Naive thymus-derived CD8-positive, alpha-beta T cell (primary cell): ENCODE measurements around the gene IPPK. TPM values are rescaled to one million over a fixed set of nuclear protein-coding genes. Genes with fewer than 3 reads are reported as not detected.
A peak's percentile ranks its signal among the peaks of the same experiment; 100 is the strongest.

Experiments used
- ATAC-seq, 2 donors: fragments of 150-1000 bp; cut with Tn5 transposase in 1 of 2; sonication (Bioruptor Pico), chemical (Tn5 transposase) in 1 of 2; 1 replicate in 1 of 2; 2 replicates in 1 of 2; pipeline ENCODE4 v1.10.0; 2021; ENCODE audit warnings: mild to moderate bottlenecking in 2 of 2, moderate library complexity in 2 of 2
- POLR2A ChIA-PET: fragments of 350-600 bp; sonication (Branson Sonifier 250); formaldehyde crosslinking; loops from one replicate; lab custom pipeline; 2021; ENCODE audit warnings: antibody characterized with exemption; lab: Charles Lee
- DNase-seq, 10 donors: peaks; one replicate each; pipeline versions ENCODE4 v3.0.0 to v3.0.0-alpha.2; 2020 to 2022
- H3K27ac Mint-ChIP-seq, 10 donors: one replicate each; pipeline ENCODE4 v1.8.0; 2020 to 2022; ENCODE audit warnings: mild to moderate bottlenecking in 10 of 10, mixed read lengths in 10 of 10, moderate library complexity in 4 of 10, inconsistent platforms in 1 of 10
- H3K27me3 Mint-ChIP-seq, 5 donors: one replicate each; pipeline ENCODE4 v1.8.0; 2021 to 2022; ENCODE audit warnings: mixed read lengths in 5 of 5
- H3K36me3 Mint-ChIP-seq, 3 donors: one replicate each; pipeline ENCODE4 v1.8.0; 2020 to 2022; ENCODE audit warnings: mixed read lengths in 3 of 3, mild to moderate bottlenecking in 2 of 3, inconsistent platforms in 1 of 3
- H3K4me1 Mint-ChIP-seq, 4 donors: one replicate each; pipeline ENCODE4 v1.8.0; 2021 to 2022; ENCODE audit warnings: mixed read lengths in 4 of 4
- H3K4me3 Mint-ChIP-seq, 10 donors: one replicate each; pipeline ENCODE4 v1.8.0; 2020 to 2022; ENCODE audit warnings: mild to moderate bottlenecking in 10 of 10, mixed read lengths in 10 of 10, moderate library complexity in 6 of 10, inconsistent platforms in 1 of 10
- H3K9me3 Mint-ChIP-seq, 9 donors: one replicate each; pipeline ENCODE4 v1.8.0; 2020 to 2022; ENCODE audit warnings: mixed read lengths in 9 of 9, mild to moderate bottlenecking in 3 of 9, inconsistent platforms in 1 of 9, moderate library complexity in 1 of 9
- polyA plus RNA-seq, 3 donors: library from polyadenylated mRNA; unstranded; fragments of 300-500 nt; fragmentation: Illumina TruSeq; gene quantifications; one replicate each; pipeline ENCODE4 v1.2.3, GENCODE V29; 2021
- total RNA-seq, 8 experiments: library from RNA in 2 of 8; stranded (reverse) in 2 of 8; gene quantifications; one replicate each; pipeline ENCODE4 v1.2.3 and lab custom pipeline; 2021 to 2026

IPPK gene
- total and polyA plus RNA-seq, 5 experiments from 2014 or later, result 4.4 to 9.3 (median 8.5) TPM

GRCh38 chr9:92661743-92662142 lies 8.2 kb downstream of the IPPK start:
- ATAC-seq (no peak), DNase-seq (no peak)
- H3K36me3 Mint-ChIP-seq, result peaks cover 0 to 36% (median 0%) of the 10 kb centered on the region in 3 donors
- peak overlapping the region in 1 of 10 donors; percentile 45 for H3K4me3 Mint-ChIP-seq
- H3K9me3 Mint-ChIP-seq, result no peaks in the 10 kb centered on the region
- POLR2A ChIA-PET, result interaction anchor here (0.7 kb wide), 1 partner anchor 789 kb away, joined by 4 read pairs; no protein-coding TSS in a partner anchor
- H3K27me3 Mint-ChIP-seq, result no peaks in the 10 kb centered on the region
- H3K27ac Mint-ChIP-seq, result peak overlapping the region in 4 of 10 donors; percentile 0 to 78 (median 46)
- H3K4me1 Mint-ChIP-seq, result peaks cover 23 to 50% (median 40%) of the 10 kb centered on the region in 4 donors

- Mint-ChIP-seq H3K27ac (peak overlapping the region in 2 of 10 donors; percentile 0 to 70), H3K4me1 (peaks cover 21 to 45% (median 37%) of the 10 kb centered on the region in 4 donors), H3K27me3 (no peaks in the 10 kb centered on the region), H3K36me3 (peaks cover 0 to 41% (median 4%) of the 10 kb centered on the region in 3 donors), H3K9me3 (no peaks in the 10 kb centered on the region), H3K4me3 (no peak overlapping the region)
- DNase-seq, result no peak
- no peak for ATAC-seq
- POLR2A ChIA-PET, result no interaction called here
These were observed 8.8 kb downstream of the IPPK start for GRCh38 chr9:92661127-92661526.

GRCh38 chr9:92660266-92660665 lies 9.7 kb downstream of the IPPK start:
- H3K9me3 Mint-ChIP-seq, result no peaks in the 10 kb centered on the region
- ATAC-seq, result no peak
- no peak overlapping the region for H3K4me3 Mint-ChIP-seq
- H3K4me1 Mint-ChIP-seq, result peaks cover 18 to 40% (median 31%) of the 10 kb centered on the region in 4 donors
- peaks cover 0 to 47% (median 8%) of the 10 kb centered on the region in 3 donors for H3K36me3 Mint-ChIP-seq
- POLR2A ChIA-PET, result interaction anchor here (0.7 kb wide), 1 partner anchor 10 kb away, joined by 3 read pairs; the partner anchor contains the start of gene IPPK
- H3K27me3 Mint-ChIP-seq, result no peaks in the 10 kb centered on the region
- no peak overlapping the region for H3K27ac Mint-ChIP-seq
- no peak for DNase-seq

GRCh38 chr9:92659601-92660000 lies 10.3 kb downstream of the IPPK start:
- Mint-ChIP-seq H3K9me3 (no peaks in the 10 kb centered on the region), H3K4me1 (peaks cover 13 to 33% (median 24%) of the 10 kb centered on the region in 4 donors), H3K4me3 (no peak overlapping the region), H3K27ac (no peak overlapping the region), H3K36me3 (peaks cover 0 to 49% (median 8%) of the 10 kb centered on the region in 3 donors), H3K27me3 (no peaks in the 10 kb centered on the region)
- ATAC-seq (no peak), DNase-seq (no peak)
- POLR2A ChIA-PET, result no interaction called here

- no peak overlapping the region for H3K27ac Mint-ChIP-seq
- peaks cover 13 to 25% (median 16%) of the 10 kb centered on the region in 4 donors for H3K4me1 Mint-ChIP-seq
- no peaks in the 10 kb centered on the region for H3K9me3 Mint-ChIP-seq
- POLR2A ChIA-PET, result no interaction called here
- H3K4me3 Mint-ChIP-seq, result no peak overlapping the region
- no peak for DNase-seq
- no peaks in the 10 kb centered on the region for H3K27me3 Mint-ChIP-seq
- peaks cover 0 to 56% (median 8%) of the 10 kb centered on the region in 3 donors for H3K36me3 Mint-ChIP-seq
- no peak for ATAC-seq
These were observed 11.3 kb downstream of the IPPK start for GRCh38 chr9:92658611-92659010.

- POLR2A ChIA-PET, result no interaction called here
- Mint-ChIP-seq H3K9me3 (no peaks in the 10 kb centered on the region), H3K4me3 (no peak overlapping the region), H3K27me3 (no peaks in the 10 kb centered on the region), H3K27ac (peak overlapping the region in 1 of 10 donors; percentile 5), H3K4me1 (peaks cover 9 to 21% (median 13%) of the 10 kb centered on the region in 4 donors), H3K36me3 (peaks cover 0 to 56% (median 8%) of the 10 kb centered on the region in 3 donors)
- ATAC-seq (no peak), DNase-seq (no peak)
These were observed 11.8 kb downstream of the IPPK start for GRCh38 chr9:92658176-92658575.

- DNase-seq, result no peak
- ATAC-seq, result no peak
- Mint-ChIP-seq H3K4me3 (no peak overlapping the region), H3K27me3 (no peaks in the 10 kb centered on the region), H3K36me3 (peaks cover 0 to 58% (median 8%) of the 10 kb centered on the region in 3 donors), H3K27ac (peak overlapping the region in 1 of 10 donors; percentile 25), H3K9me3 (no peaks in the 10 kb centered on the region), H3K4me1 (peaks cover 7 to 18% (median 11%) of the 10 kb centered on the region in 4 donors)
- POLR2A ChIA-PET, result no interaction called here
These were observed 12.4 kb downstream of the IPPK start for GRCh38 chr9:92657296-92658094.

GRCh38 chr9:92656537-92656925 lies 13.4 kb downstream of the IPPK start:
- H3K27me3 Mint-ChIP-seq, result no peaks in the 10 kb centered on the region
- no peak overlapping the region for H3K4me3 Mint-ChIP-seq
- H3K36me3 Mint-ChIP-seq, result peaks cover 0 to 58% (median 11%) of the 10 kb centered on the region in 3 donors
- POLR2A ChIA-PET, result no interaction called here
- DNase-seq (no peak), ATAC-seq (no peak)
- no peak overlapping the region for H3K27ac Mint-ChIP-seq
- peaks cover 3 to 15% (median 6%) of the 10 kb centered on the region in 4 donors for H3K4me1 Mint-ChIP-seq
- H3K9me3 Mint-ChIP-seq, result no peaks in the 10 kb centered on the region

- Mint-ChIP-seq H3K27ac (no peak overlapping the region), H3K9me3 (no peaks in the 10 kb centered on the region), H3K27me3 (no peaks in the 10 kb centered on the region), H3K4me3 (no peak overlapping the region), H3K4me1 (peaks cover 0 to 11% (median 4%) of the 10 kb centered on the region in 4 donors), H3K36me3 (peaks cover 0 to 62% (median 12%) of the 10 kb centered on the region in 3 donors)
- POLR2A ChIA-PET, result no interaction called here
- no peak for ATAC-seq
- no peak for DNase-seq
These were observed 13.9 kb downstream of the IPPK start for GRCh38 chr9:92655896-92656536.

GRCh38 chr9:92655366-92655765 lies 14.6 kb downstream of the IPPK start:
- H3K4me1 Mint-ChIP-seq, result peaks cover 0 to 7% (median 4%) of the 10 kb centered on the region in 4 donors
- POLR2A ChIA-PET, result no interaction called here
- no peaks in the 10 kb centered on the region for H3K9me3 Mint-ChIP-seq
- peaks cover 0 to 68% (median 15%) of the 10 kb centered on the region in 3 donors for H3K36me3 Mint-ChIP-seq
- ATAC-seq, result no peak
- peak overlapping the region in 1 of 10 donors; percentile 71 for H3K27ac Mint-ChIP-seq
- no peaks in the 10 kb centered on the region for H3K27me3 Mint-ChIP-seq
- DNase-seq, result no peak
- H3K4me3 Mint-ChIP-seq, result no peak overlapping the region

GRCh38 chr9:92654481-92655301 lies 15.2 kb downstream of the IPPK start:
- no peak overlapping the region for H3K4me3 Mint-ChIP-seq
- no peak for ATAC-seq
- H3K27me3 Mint-ChIP-seq, result no peaks in the 10 kb centered on the region
- peaks cover 0 to 72% (median 17%) of the 10 kb centered on the region in 3 donors for H3K36me3 Mint-ChIP-seq
- peaks cover 0 to 4% (median 1%) of the 10 kb centered on the region in 4 donors for H3K4me1 Mint-ChIP-seq
- POLR2A ChIA-PET, result no interaction called here
- DNase-seq, result no peak
- H3K9me3 Mint-ChIP-seq, result no peaks in the 10 kb centered on the region
- no peak overlapping the region for H3K27ac Mint-ChIP-seq

- POLR2A ChIA-PET, result no interaction called here
- no peak overlapping the region for H3K27ac Mint-ChIP-seq
- peaks cover 7 to 82% (median 33%) of the 10 kb centered on the region in 3 donors for H3K36me3 Mint-ChIP-seq
- ATAC-seq, result no peak
- H3K4me1 Mint-ChIP-seq, result peaks cover 0 to 3% (median under 1%) of the 10 kb centered on the region in 4 donors
- H3K9me3 Mint-ChIP-seq, result peaks cover 0 to under 1% (median 0%) of the 10 kb centered on the region in 9 donors
- H3K4me3 Mint-ChIP-seq, result no peak overlapping the region
- no peaks in the 10 kb centered on the region for H3K27me3 Mint-ChIP-seq
- no peak for DNase-seq
These were observed 17.5 kb downstream of the IPPK start for GRCh38 chr9:92652461-92652860.
